HEK293 (cell line): ENCODE results near the gene LMAN1L.

Source experiments
- CTCF ChIA-PET: fragments of 350-600 bp; formaldehyde crosslinking; extraction: SDS; loops from one replicate; lab custom pipeline; 2021; ENCODE audit warnings: antibody characterized with exemption; lab: Yijun Ruan, JAX
- POLR2A ChIA-PET: fragments of 300-600 bp; formaldehyde crosslinking; extraction: SDS; loops from one replicate; lab custom pipeline; 2020; ENCODE audit warnings: antibody characterized with exemption, inconsistent platforms; lab: Yijun Ruan, JAX
- H3K27ac ChIP-seq: fragments of 200-500 bp; sonication (Bioruptor generic); 2 replicates; pipeline ENCODE4 v1.5.1; 2014; ENCODE audit warnings: low read depth, low read length, control low read depth, inconsistent platforms; ENCODE audit errors: extremely low read depth
- H3K36me3 ChIP-seq, 2 experiments: fragments of 200-500 bp in 1 of 2; sonication (Bioruptor generic) in 1 of 2; 1 replicate in 1 of 2; 2 replicates in 1 of 2; pipeline ENCODE4 v1.5.1; 2014 to 2017; ENCODE audit warnings: inconsistent platforms in 2 of 2, low read length in 2 of 2; ENCODE audit not compliant: control insufficient read depth in 2 of 2, insufficient read depth in 1 of 2
- H3K4me1 ChIP-seq: fragments of 200-500 bp; sonication (Bioruptor generic); 2 replicates; pipeline ENCODE4 v1.5.1; 2014; ENCODE audit warnings: mild to moderate bottlenecking, low read length, inconsistent platforms; ENCODE audit not compliant: control insufficient read depth, insufficient read depth
- H3K4me3 ChIP-seq: 2 replicates; pipeline ENCODE4 v1.5.1; 2011; ENCODE audit warnings: low read depth, mild to moderate bottlenecking, control low read depth, low read length, moderate library complexity
- H3K9me3 ChIP-seq: fragments of 200-500 bp; sonication (Bioruptor generic); 2 replicates; pipeline ENCODE4 v1.5.1; 2014; ENCODE audit warnings: low read depth, low read length, inconsistent platforms; ENCODE audit not compliant: control insufficient read depth, insufficient read depth
- KLF9 ChIP-seq: fragments of 450-650 bp; formaldehyde crosslinking; IDR thresholded peaks from 2 replicates; pipeline ENCODE4 v1.5.1; 2016; ENCODE audit warnings: missing biosample characterization, missing genetic modification characterization, low read depth
- PRDM2 ChIP-seq: fragments of 450-650 bp; formaldehyde crosslinking; IDR thresholded peaks from 2 replicates; pipeline ENCODE4 v1.5.1; 2016; ENCODE audit warnings: missing biosample characterization, missing genetic modification characterization, borderline replicate concordance
- SP2 ChIP-seq: fragments of 450-650 bp; formaldehyde crosslinking; IDR thresholded peaks from 2 replicates; pipeline ENCODE4 v1.5.1; 2016; ENCODE audit warnings: missing biosample characterization, missing genetic modification characterization
- SP7 ChIP-seq: fragments of 450-650 bp; formaldehyde crosslinking; IDR thresholded peaks from 2 replicates; pipeline ENCODE4 v1.5.1; 2016; ENCODE audit warnings: missing biosample characterization, missing genetic modification characterization
- ZFP3 ChIP-seq: fragments of 450-650 bp; formaldehyde crosslinking; IDR thresholded peaks from 2 replicates; pipeline ENCODE4 v1.5.1; 2016; ENCODE audit warnings: low read depth, missing biosample characterization, missing genetic modification characterization
- ZNF211 ChIP-seq: fragments of 450-650 bp; formaldehyde crosslinking; IDR thresholded peaks from 2 replicates; pipeline ENCODE4 v1.5.1; 2016; ENCODE audit warnings: low read depth, missing biosample characterization, missing genetic modification characterization
- ZNF239 ChIP-seq: fragments of 450-650 bp; formaldehyde crosslinking; IDR thresholded peaks from 2 replicates; pipeline ENCODE4 v1.5.1; 2016; ENCODE audit warnings: missing biosample characterization, missing genetic modification characterization
- ZNF707 ChIP-seq: fragments of 450-650 bp; formaldehyde crosslinking; IDR thresholded peaks from 2 replicates; pipeline ENCODE4 v1.5.1; 2016; ENCODE audit warnings: missing biosample characterization, missing genetic modification characterization
- ZNF768 ChIP-seq: fragments of 450-650 bp; formaldehyde crosslinking; IDR thresholded peaks from 2 replicates; pipeline ENCODE4 v1.5.1; 2018; ENCODE audit warnings: missing biosample characterization, mild to moderate bottlenecking, missing genetic modification characterization
- TF ChIP-seq, protein P1 (sequence below): fragments of 450-650 bp; formaldehyde crosslinking; IDR thresholded peaks from 2 replicates; pipeline ENCODE4 v1.5.1; 2016; ENCODE audit warnings: missing biosample characterization, missing genetic modification characterization

LMAN1L gene

DNA sequence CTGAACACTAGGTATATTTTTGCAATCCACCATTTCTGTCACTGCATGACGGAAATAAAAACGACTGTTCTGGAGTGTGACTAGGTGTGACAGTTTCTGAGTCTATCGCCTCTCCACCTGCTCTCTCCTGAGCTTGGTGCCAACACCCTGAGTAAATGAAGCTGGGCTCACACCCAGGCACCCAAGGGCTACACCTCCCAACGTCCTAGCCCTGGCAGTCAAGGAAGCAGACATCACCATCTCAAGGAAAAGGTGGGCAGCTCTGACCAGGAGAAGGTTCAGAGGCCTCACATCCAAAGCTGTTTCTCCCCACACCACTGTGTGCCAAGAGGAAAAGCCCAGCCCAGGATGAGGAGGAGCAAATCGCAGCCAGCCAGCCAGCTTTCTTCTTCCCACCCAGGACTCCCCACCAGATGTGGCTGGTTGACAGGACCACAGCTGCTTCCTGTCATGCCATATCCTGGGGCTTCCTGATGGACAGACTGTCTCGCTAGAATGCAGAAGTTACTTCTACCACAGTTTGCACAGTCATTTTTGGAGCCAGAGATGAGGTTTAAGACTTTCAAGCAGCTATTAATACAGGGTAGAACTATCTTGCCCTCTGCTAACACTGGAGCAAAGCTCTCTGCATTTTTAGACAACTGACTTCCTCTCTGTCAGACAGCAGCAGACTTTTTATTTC lies 57.2 kb downstream of the LMAN1L start:
- no peaks in the 10 kb centered on the region for H3K9me3 ChIP-seq
- H3K4me1 ChIP-seq: peaks cover 11% of the 10 kb centered on the region
- no peak overlapping the region for H3K4me3 ChIP-seq
- TF ChIP-seq ZFP3 (tag by site-specific recombination): no peak
- TF ChIP-seq ZNF239 (tag by site-specific recombination): no peak
- TF ChIP-seq ZNF211 (tag by site-specific recombination): no peak
- peak; percentile 66 for TF ChIP-seq SP2 (tag by site-specific recombination)
- TF ChIP-seq, protein P1, sequence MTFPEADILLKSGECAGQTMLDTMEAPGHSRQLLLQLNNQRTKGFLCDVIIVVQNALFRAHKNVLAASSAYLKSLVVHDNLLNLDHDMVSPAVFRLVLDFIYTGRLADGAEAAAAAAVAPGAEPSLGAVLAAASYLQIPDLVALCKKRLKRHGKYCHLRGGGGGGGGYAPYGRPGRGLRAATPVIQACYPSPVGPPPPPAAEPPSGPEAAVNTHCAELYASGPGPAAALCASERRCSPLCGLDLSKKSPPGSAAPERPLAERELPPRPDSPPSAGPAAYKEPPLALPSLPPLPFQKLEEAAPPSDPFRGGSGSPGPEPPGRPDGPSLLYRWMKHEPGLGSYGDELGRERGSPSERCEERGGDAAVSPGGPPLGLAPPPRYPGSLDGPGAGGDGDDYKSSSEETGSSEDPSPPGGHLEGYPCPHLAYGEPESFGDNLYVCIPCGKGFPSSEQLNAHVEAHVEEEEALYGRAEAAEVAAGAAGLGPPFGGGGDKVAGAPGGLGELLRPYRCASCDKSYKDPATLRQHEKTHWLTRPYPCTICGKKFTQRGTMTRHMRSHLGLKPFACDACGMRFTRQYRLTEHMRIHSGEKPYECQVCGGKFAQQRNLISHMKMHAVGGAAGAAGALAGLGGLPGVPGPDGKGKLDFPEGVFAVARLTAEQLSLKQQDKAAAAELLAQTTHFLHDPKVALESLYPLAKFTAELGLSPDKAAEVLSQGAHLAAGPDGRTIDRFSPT: no peak
- TF ChIP-seq KLF9 (tag by site-specific recombination): no peak
- no peak for TF ChIP-seq ZNF768 (tag by site-specific recombination)
- no peak for TF ChIP-seq PRDM2 (tag by site-specific recombination)
- CTCF ChIA-PET: interaction anchor here (0.6 to 3.1 kb wide), 5 partner anchors 31 to 236 kb away, joined by 3 to 20 read pairs (median 3); no protein-coding TSS in a partner anchor
- no peak overlapping the region for H3K27ac ChIP-seq
- peaks cover 8 to 30% of the 10 kb centered on the region in 2 experiments; a peak in 2 of 3 replicates for H3K36me3 ChIP-seq
- POLR2A ChIA-PET: interaction anchor here (0.7 to 2.6 kb wide), 7 partner anchors 11 to 68 kb away, joined by 3 to 20 read pairs (median 5); partner anchors contain the start of genes COX5A, FAM219B and MPI

- POLR2A ChIA-PET: interaction anchor here (0.6 to 4.3 kb wide), 8 partner anchors 11 to 169 kb away, joined by 3 to 20 read pairs (median 6); partner anchors contain the start of genes COX5A, FAM219B and MPI
- peaks cover 8 to 30% of the 10 kb centered on the region in 2 experiments; a peak in 2 of 3 replicates for H3K36me3 ChIP-seq
- TF ChIP-seq SP7 (peak; percentile 37; the same call in 1 of the 2 replicates), ZNF707 (tag by site-specific recombination) (no peak)
- TF ChIP-seq, all 188 proteins: peak for 1
- Histone ChIP-seq H3K9me3 (no peaks in the 10 kb centered on the region), H3K4me1 (peaks cover 11% of the 10 kb centered on the region), H3K27ac (no peak overlapping the region), H3K4me3 (no peak overlapping the region)
- CTCF ChIA-PET: interaction anchor here (0.6 to 3.1 kb wide), 6 partner anchors 21 to 254 kb away, joined by 3 to 20 read pairs (median 3); no protein-coding TSS in a partner anchor
Measured at GRCh38 chr15:74870436-74871215, 58.0 kb downstream of the LMAN1L start.
